RWPE1 (cell line): Measurements from ENCODE around the gene UTP25.

Source experiments
- CTCF ChIA-PET: fragments of 350-600 bp; sonication (Branson Sonifier 250); formaldehyde crosslinking; extraction: SDS; loops from one replicate; lab custom pipeline; 2021; lab: Yijun Ruan, JAX
- POLR2A ChIA-PET: fragments of 400-600 bp; formaldehyde crosslinking; extraction: SDS; loops from one replicate; lab custom pipeline; 2020; ENCODE audit warnings: antibody characterized with exemption; ENCODE audit not compliant: low non-redundant PET; lab: Yijun Ruan, JAX
- DNase-seq: peaks from one replicate; pipeline ENCODE4 v3.0.0; 2012; ENCODE audit warnings: low spot score
- H3K27ac ChIP-seq: fragments of 450-650 bp; 2 replicates; pipeline ENCODE4 v1.5.1; 2017
- CTCF ChIP-seq: fragments of 450-650 bp; conservative IDR thresholded peaks from 2 replicates; pipeline ENCODE4 v1.5.1; 2017; ENCODE audit warnings: low read depth, mild to moderate bottlenecking

Gene UTP25

GRCh38 chr1:209827384-209828262, at the start of gene UTP25:
TSS of gene UTP25 (plus strand) at chr1:209827972. CDS start at chr1:209828064, 92 bp downstream.
- ChIA-PET POLR2A (interaction anchor here (1.0 kb wide), 1 partner anchor 11 kb away, joined by 6 read pairs; no protein-coding TSS in a partner anchor), CTCF (interaction anchor here (0.5 to 1.8 kb wide), 11 partner anchors 8 to 1017 kb away, joined by 3 to 5 read pairs (median 4); no protein-coding TSS in a partner anchor)
- DNase-seq: peak; percentile 83
- peak; percentile 79 for TF ChIP-seq CTCF
- peak within 1 kb of the TSS; percentile 72 for H3K27ac ChIP-seq

GRCh38 chr1:209778102-209778501, 49.7 kb upstream of the UTP25 start:
- no peak overlapping the region for H3K27ac ChIP-seq
- no peak for TF ChIP-seq CTCF
- CTCF ChIA-PET: interaction anchor here (0.5 kb wide), 1 partner anchor 53 kb away, joined by 3 read pairs; no protein-coding TSS in a partner anchor
- POLR2A ChIA-PET: no interaction called here
- no peak for DNase-seq

- H3K27ac ChIP-seq: no peak overlapping the region
- DNase-seq: no peak
- ChIA-PET POLR2A (no interaction called here), CTCF (interaction anchor here (0.6 kb wide), 1 partner anchor 178 kb away, joined by 3 read pairs; no protein-coding TSS in a partner anchor)
- no peak for TF ChIP-seq CTCF
Measured at GRCh38 chr1:209780268-209780667, 47.5 kb upstream of the UTP25 start.

GRCh38 chr1:209783386-209783785, 44.4 kb upstream of the UTP25 start:
- no peak for TF ChIP-seq CTCF
- no peak overlapping the region for H3K27ac ChIP-seq
- ChIA-PET POLR2A (no interaction called here), CTCF (interaction anchor here (1.1 kb wide), 1 partner anchor 35 kb away, joined by 3 read pairs; no protein-coding TSS in a partner anchor)
- DNase-seq: no peak

- POLR2A ChIA-PET: interaction anchor here (0.5 to 0.6 kb wide), 2 partner anchors 21 to 184 kb away, joined by 3 read pairs; partner anchors contain the start of gene IRF6
- no peak for TF ChIP-seq CTCF
- peak; percentile 99 for DNase-seq
- CTCF ChIA-PET: interaction anchor here (0.7 to 1.1 kb wide), 2 partner anchors 36 to 66 kb away, joined by 3 read pairs; no protein-coding TSS in a partner anchor
- H3K27ac ChIP-seq: peak within 1 kb of the TSS; percentile 78
Measured at GRCh38 chr1:209784265-209785169, 43.3 kb upstream of the UTP25 start, which contains the start of gene C1orf74. TSS of gene C1orf74 (minus strand) at chr1:209784559. CDS start at chr1:209783634, 925 bp downstream.

GRCh38 chr1:209785592-209785991, 42.2 kb upstream of the UTP25 start:
- H3K27ac ChIP-seq: no peak overlapping the region
- CTCF ChIA-PET: no interaction called here
- DNase-seq: no peak
- TF ChIP-seq CTCF: no peak
- POLR2A ChIA-PET: no interaction called here
